Measurements from ENCODE around the gene TMTC2. TPM values are rescaled to one million over a fixed set of nuclear protein-coding genes. Genes with fewer than 3 reads are reported as not detected.

The TMTC2 gene
- total RNA-seq, 1 experiment from 2014 or later: 1.7 TPM

- TF ChIP-seq CTCF (IDR thresholded peaks at IDR 0.05; ENCODE audit: unreplicated experiment): no peak
- intact Hi-C loops (cut with micrococcal nuclease): no loop called here
- H3K9me3 Mint-ChIP-seq (ENCODE audit: unreplicated experiment): no peaks in the 10 kb centered on the region
- BruUV-seq (replicated peaks): no TSS peak
- CTCF ChIA-PET: no interaction called here
- H3K27ac Mint-ChIP-seq (ENCODE audit: low read depth, unreplicated experiment): no peak overlapping the region
- H3K4me1 Mint-ChIP-seq (ENCODE audit: insufficient read depth, unreplicated experiment): no peaks in the 10 kb centered on the region
- no peaks in the 10 kb centered on the region for H3K27me3 Mint-ChIP-seq (ENCODE audit: insufficient read depth, unreplicated experiment)
- no peak for DNase-seq (ENCODE audit: unreplicated experiment)
- H3K36me3 Mint-ChIP-seq (ENCODE audit: insufficient read depth, unreplicated experiment): no peaks in the 10 kb centered on the region
- H3K4me3 Mint-ChIP-seq (ENCODE audit: unreplicated experiment): no peak overlapping the region
- POLR2A ChIA-PET: no interaction called here
Measured at GRCh38 chr12:82671673-82672195, 15.0 kb upstream of the TMTC2 start.

GRCh38 chr12:82672811-82673495 is 13.8 kb upstream of the TMTC2 start:
- H3K27ac Mint-ChIP-seq (ENCODE audit: low read depth, unreplicated experiment): no peak overlapping the region
- TF ChIP-seq CTCF (IDR thresholded peaks at IDR 0.05; ENCODE audit: unreplicated experiment): no peak

GRCh38 chr12:82673698-82674097 is 13.0 kb upstream of the TMTC2 start:
- CTCF ChIA-PET: interaction anchor here (0.7 to 5.7 kb wide), 4 partner anchors 12 to 70 kb away, joined by 3 to 55 read pairs (median 3); partner anchors contain the start of gene TMTC2
- no peak overlapping the region for H3K4me3 Mint-ChIP-seq (ENCODE audit: unreplicated experiment)
- H3K36me3 Mint-ChIP-seq (ENCODE audit: insufficient read depth, unreplicated experiment): no peaks in the 10 kb centered on the region
- H3K4me1 Mint-ChIP-seq (ENCODE audit: insufficient read depth, unreplicated experiment): no peaks in the 10 kb centered on the region
- no peak for DNase-seq (ENCODE audit: unreplicated experiment)
- no peaks in the 10 kb centered on the region for H3K9me3 Mint-ChIP-seq (ENCODE audit: unreplicated experiment)
- POLR2A ChIA-PET: interaction anchor here (0.8 to 1.2 kb wide), 2 partner anchors 8 to 13 kb away, joined by 3 read pairs; partner anchors contain the start of gene TMTC2
- no TSS peak for BruUV-seq (replicated peaks)
- H3K27me3 Mint-ChIP-seq (ENCODE audit: insufficient read depth, unreplicated experiment): no peaks in the 10 kb centered on the region
- H3K27ac Mint-ChIP-seq (ENCODE audit: low read depth, unreplicated experiment): no peak overlapping the region
- TF ChIP-seq CTCF (IDR thresholded peaks at IDR 0.05; ENCODE audit: unreplicated experiment): no peak
- intact Hi-C loops (cut with micrococcal nuclease): no loop called here

More at GRCh38 chr12:82672811-82673495, 13.8 kb upstream of the TMTC2 start:
- intact Hi-C loops (cut with micrococcal nuclease): no loop called here
- no peaks in the 10 kb centered on the region for H3K4me1 Mint-ChIP-seq (ENCODE audit: insufficient read depth, unreplicated experiment)
- ChIA-PET CTCF (interaction anchor here (0.6 to 5.7 kb wide), 3 partner anchors 13 to 640 kb away, joined by 3 to 55 read pairs (median 3); partner anchors contain the start of gene TMTC2), POLR2A (interaction anchor here (1.2 kb wide), 1 partner anchor 9 kb away, joined by 3 read pairs; no protein-coding TSS in a partner anchor)
- BruUV-seq (replicated peaks): no TSS peak
- no peaks in the 10 kb centered on the region for H3K9me3 Mint-ChIP-seq (ENCODE audit: unreplicated experiment)
- no peaks in the 10 kb centered on the region for H3K27me3 Mint-ChIP-seq (ENCODE audit: insufficient read depth, unreplicated experiment)
- no peak overlapping the region for H3K4me3 Mint-ChIP-seq (ENCODE audit: unreplicated experiment)
- no peak for DNase-seq (ENCODE audit: unreplicated experiment)
- H3K36me3 Mint-ChIP-seq (ENCODE audit: insufficient read depth, unreplicated experiment): no peaks in the 10 kb centered on the region

GRCh38 chr12:82675246-82675645 is 11.5 kb upstream of the TMTC2 start:
- Mint-ChIP-seq H3K27me3 (ENCODE audit: insufficient read depth, unreplicated experiment) (no peaks in the 10 kb centered on the region), H3K9me3 (ENCODE audit: unreplicated experiment) (no peaks in the 10 kb centered on the region), H3K27ac (ENCODE audit: low read depth, unreplicated experiment) (no peak overlapping the region), H3K4me3 (ENCODE audit: unreplicated experiment) (no peak overlapping the region), H3K36me3 (ENCODE audit: insufficient read depth, unreplicated experiment) (no peaks in the 10 kb centered on the region), H3K4me1 (ENCODE audit: insufficient read depth, unreplicated experiment) (no peaks in the 10 kb centered on the region)
- no peak for DNase-seq (ENCODE audit: unreplicated experiment)
- CTCF ChIA-PET: interaction anchor here (0.5 to 5.7 kb wide), 4 partner anchors 9 to 1151 kb away, joined by 3 to 55 read pairs (median 4); partner anchors contain the start of gene TMTC2
- no peak for TF ChIP-seq CTCF (IDR thresholded peaks at IDR 0.05; ENCODE audit: unreplicated experiment)
- POLR2A ChIA-PET: no interaction called here
- intact Hi-C loops (cut with micrococcal nuclease): no loop called here
- no TSS peak for BruUV-seq (replicated peaks)
